H9 (cell line): Measurements from ENCODE around the gene PRR12. TPM values are rescaled to one million over a fixed set of nuclear protein-coding genes. Genes with fewer than 3 reads are reported as not detected.
A peak's percentile ranks its signal among the peaks of the same experiment; 100 is the strongest.

Source experiments
- DNase-seq: peaks from one replicate; pipeline ENCODE4 v3.0.0-alpha.2; 2017
- H2AFZ ChIP-seq: one replicate; pipeline ENCODE4 v1.6.1; 2013; ENCODE audit warnings: mild to moderate bottlenecking, low read length, control low read depth, moderate library complexity
- H2AK5ac ChIP-seq: 2 replicates; pipeline ENCODE4 v1.6.1; 2013; ENCODE audit warnings: low read length, control low read depth, mixed read lengths; ENCODE audit not compliant: insufficient read length
- H2BK120ac ChIP-seq: one replicate; pipeline ENCODE4 v1.6.1; 2013; ENCODE audit warnings: low read depth, mild to moderate bottlenecking, low read length, control low read depth, inconsistent platforms; ENCODE audit not compliant: poor library complexity, severe bottlenecking
- H2BK12ac ChIP-seq: 2 replicates; pipeline ENCODE4 v1.6.1; 2013; ENCODE audit warnings: low read length, control low read depth, mixed read lengths, low read depth; ENCODE audit not compliant: insufficient read length
- H2BK15ac ChIP-seq: 2 replicates; pipeline ENCODE4 v1.6.1; 2013; ENCODE audit warnings: low read depth, low read length, control low read depth
- H2BK20ac ChIP-seq: one replicate; pipeline ENCODE4 v1.6.1; 2013; ENCODE audit warnings: low read depth, mild to moderate bottlenecking, low read length, control low read depth, inconsistent platforms; ENCODE audit not compliant: poor library complexity, severe bottlenecking
- H2BK5ac ChIP-seq: 2 replicates; pipeline ENCODE4 v1.6.1; 2013; ENCODE audit warnings: low read length, control low read depth, mixed read lengths; ENCODE audit not compliant: insufficient read length
- H3K14ac ChIP-seq: 2 replicates; pipeline ENCODE4 v1.6.1; 2013; ENCODE audit warnings: low read length, control low read depth; ENCODE audit not compliant: insufficient read depth
- H3K18ac ChIP-seq: 2 replicates; pipeline ENCODE4 v1.6.1; 2013; ENCODE audit warnings: low read depth, mild to moderate bottlenecking, mixed read lengths, low read length, control low read depth; ENCODE audit not compliant: insufficient read length
- H3K23ac ChIP-seq: 2 replicates; pipeline ENCODE4 v1.6.1; 2013; ENCODE audit warnings: low read length, control low read depth, mixed read lengths, low read depth; ENCODE audit not compliant: insufficient read length
- H3K23me2 ChIP-seq: 2 replicates; pipeline ENCODE4 v1.6.1; 2013; ENCODE audit warnings: low read depth, mild to moderate bottlenecking, mixed read lengths, low read length, control low read depth; ENCODE audit not compliant: insufficient read length, poor library complexity, severe bottlenecking
- H3K27ac ChIP-seq: 2 replicates; pipeline ENCODE4 v1.5.1; 2013; ENCODE audit warnings: low read length, control low read depth, mixed read lengths, low read depth; ENCODE audit not compliant: insufficient read length
- H3K27me3 ChIP-seq: 2 replicates; pipeline ENCODE4 v1.6.1; 2013; ENCODE audit warnings: low read length, control low read depth, inconsistent platforms; ENCODE audit not compliant: insufficient read depth
- H3K4ac ChIP-seq: 2 replicates; pipeline ENCODE4 v1.6.1; 2013; ENCODE audit warnings: low read depth, mild to moderate bottlenecking, control low read depth, inconsistent platforms, low read length, moderate library complexity
- H3K4me1 ChIP-seq: 2 replicates; pipeline ENCODE4 v1.6.1; 2013; ENCODE audit warnings: low read length, control low read depth, inconsistent platforms; ENCODE audit not compliant: insufficient read depth
- H3K4me2 ChIP-seq: 2 replicates; pipeline ENCODE4 v1.6.1; 2013; ENCODE audit warnings: low read length, control low read depth, mixed read lengths; ENCODE audit not compliant: insufficient read length, insufficient read depth
- H3K56ac ChIP-seq: 2 replicates; pipeline ENCODE4 v1.6.1; 2013; ENCODE audit warnings: low read depth, mild to moderate bottlenecking, mixed read lengths, low read length, control low read depth; ENCODE audit not compliant: insufficient read length
- H3K79me1 ChIP-seq: 2 replicates; pipeline ENCODE4 v1.6.1; 2013; ENCODE audit warnings: low read depth, mild to moderate bottlenecking, moderate library complexity, low read length, control low read depth, inconsistent platforms; ENCODE audit not compliant: insufficient read depth, poor library complexity, severe bottlenecking
- H3K79me2 ChIP-seq: 2 replicates; pipeline ENCODE4 v1.6.1; 2013; ENCODE audit warnings: low read length, control low read depth, inconsistent platforms; ENCODE audit not compliant: insufficient read depth
- H3K9ac ChIP-seq: 2 replicates; pipeline ENCODE4 v1.6.1; 2013; ENCODE audit warnings: low read length, control low read depth, mixed read lengths; ENCODE audit not compliant: insufficient read length; ENCODE audit errors: extremely low read depth
- H3K9me3 ChIP-seq: one replicate; pipeline ENCODE4 v1.6.1; 2013; ENCODE audit warnings: low read depth, low read length, inconsistent platforms; ENCODE audit not compliant: control insufficient read depth
- H3T11ph ChIP-seq: one replicate; pipeline ENCODE4 v1.6.1; 2013; ENCODE audit warnings: mild to moderate bottlenecking, low read length, control low read depth, inconsistent platforms
- H4K20me1 ChIP-seq: one replicate; pipeline ENCODE4 v1.6.1; 2013; ENCODE audit not compliant: control insufficient read depth, insufficient read length, insufficient read depth
- H4K5ac ChIP-seq: 2 replicates; pipeline ENCODE4 v1.6.1; 2013; ENCODE audit warnings: low read depth, mild to moderate bottlenecking, mixed read lengths, low read length, control low read depth; ENCODE audit not compliant: insufficient read length
- H4K8ac ChIP-seq: replicated peaks from 2 replicates; pipeline ENCODE4 v1.6.1; 2013; ENCODE audit warnings: low read length, control low read depth, mixed read lengths, low read depth; ENCODE audit not compliant: insufficient read length
- H4K91ac ChIP-seq: 2 replicates; pipeline ENCODE4 v1.6.1; 2013; ENCODE audit warnings: low read depth, mild to moderate bottlenecking, moderate library complexity, mixed read lengths, low read length, control low read depth; ENCODE audit not compliant: insufficient read length
- H3K27ac Mint-ChIP-seq, 3 experiments: 2 replicates in 2 of 3; 3 replicates in 1 of 3; pipeline ENCODE4 v1.8.0; 2020 to 2021; ENCODE audit warnings: mixed read lengths in 3 of 3, mild to moderate bottlenecking in 1 of 3, moderate library complexity in 1 of 3
- H3K27me3 Mint-ChIP-seq: 2 replicates; pipeline ENCODE4 v1.8.0; 2021; ENCODE audit warnings: low read depth, mild to moderate bottlenecking, moderate library complexity, mixed read lengths
- H3K36me3 Mint-ChIP-seq, 3 experiments: 2 replicates in 2 of 3; 3 replicates in 1 of 3; pipeline ENCODE4 v1.8.0; 2020 to 2021; ENCODE audit warnings: low read depth in 3 of 3, mixed read lengths in 3 of 3; ENCODE audit not compliant: insufficient read depth in 1 of 3
- H3K4me1 Mint-ChIP-seq, 2 experiments: 2 replicates each; pipeline ENCODE4 v1.8.0; 2020; ENCODE audit warnings: mixed read lengths in 2 of 2
- H3K4me3 Mint-ChIP-seq, 2 experiments: 2 replicates in 1 of 2; 3 replicates in 1 of 2; pipeline ENCODE4 v1.8.0; 2020 to 2021; ENCODE audit warnings: mild to moderate bottlenecking in 2 of 2, mixed read lengths in 2 of 2, moderate library complexity in 1 of 2
- H3K9me3 Mint-ChIP-seq, 2 experiments: 2 replicates in 1 of 2; 3 replicates in 1 of 2; pipeline ENCODE4 v1.8.0; 2020; ENCODE audit warnings: mild to moderate bottlenecking in 2 of 2, mixed read lengths in 2 of 2, moderate library complexity in 1 of 2
- CTCF ChIP-seq: fragments of 200-600 bp; sonication (generic); conservative IDR thresholded peaks from 3 replicates; pipeline ENCODE4 v1.8.0; 2021; ENCODE audit warnings: antibody characterized with exemption, mild to moderate bottlenecking
- WGBS: extraction: QIAGEN DNeasy Blood & Tissue Kit; methylation state at CpG from one replicate; pipeline ENCODE4 v1.1.7; 2013; ENCODE audit warnings: missing lambda C conversion rate, low lambda C conversion rate, mixed read lengths; ENCODE audit not compliant: insufficient read length; ENCODE audit errors: extremely low coverage; 5-methylcytosine and 5-hydroxymethylcytosine counted together
- total RNA-seq: library from RNA; stranded (reverse); gene quantifications from 2 replicates; pipeline ENCODE4 v1.2.1, GENCODE V29; 2021

PRR12 gene
- total RNA-seq, 1 experiment from 2014 or later = 65.9 TPM

GRCh38 chr19:49596954-49597702 lies 6.1 kb downstream of the PRR12 start:
- no peaks in the 10 kb centered on the region for H4K20me1 ChIP-seq
- H3K4ac ChIP-seq = no peak overlapping the region
- no peak overlapping the region for H3K4me2 ChIP-seq
- H2BK120ac ChIP-seq = no peak overlapping the region
- no peak overlapping the region for H2AK5ac ChIP-seq
- H3K9ac ChIP-seq = no peak overlapping the region
- H4K91ac ChIP-seq = no peak overlapping the region
- Mint-ChIP-seq H3K9me3 (no peaks in the 10 kb centered on the region; a peak in 1 of 5 replicates), H3K27ac (no peak overlapping the region), H3K36me3 (peaks cover 37 to 65% (median 57%) of the 10 kb centered on the region in 3 experiments), H3K27me3 (no peaks in the 10 kb centered on the region), H3K4me1 (peaks cover 8 to 18% of the 10 kb centered on the region in 2 experiments), H3K4me3 (no peak overlapping the region)
- H3K27me3 ChIP-seq = no peaks in the 10 kb centered on the region
- no peak overlapping the region for H2BK15ac ChIP-seq
- no peaks in the 10 kb centered on the region for H3K9me3 ChIP-seq
- peaks cover 4% of the 10 kb centered on the region for H3K23me2 ChIP-seq
- H3K79me1 ChIP-seq = peaks cover 11% of the 10 kb centered on the region
- peak; percentile 39; the same call in 2 of the 3 replicates for TF ChIP-seq CTCF
- no peak overlapping the region for H3K27ac ChIP-seq
- no peak overlapping the region for H4K5ac ChIP-seq
- H2AFZ ChIP-seq = no peak overlapping the region
- H3K79me2 ChIP-seq = peaks cover 5% of the 10 kb centered on the region; the same call in 1 of the 2 replicates
- no peak overlapping the region for H2BK12ac ChIP-seq
- no peak overlapping the region for H3K56ac ChIP-seq
- DNase-seq = no peak
- H3K18ac ChIP-seq = no peak overlapping the region
- H2BK5ac ChIP-seq = no peak overlapping the region
- no peak overlapping the region for H3T11ph ChIP-seq
- no peaks in the 10 kb centered on the region for H3K4me1 ChIP-seq
- no peak overlapping the region for H3K23ac ChIP-seq
- H3K14ac ChIP-seq = no peak overlapping the region
- no peak overlapping the region for H4K8ac ChIP-seq
- WGBS = no CpG with 5 or more reads among the region's 65 CpGs
- no peak overlapping the region for H2BK20ac ChIP-seq
